Osteocyte (in vitro differentiated cells): ENCODE data around the gene MGRN1. TPM values are rescaled to one million over a fixed set of nuclear protein-coding genes. Genes with fewer than 3 reads are reported as not detected.

Source experiments
- DNase-seq: peaks from one replicate; pipeline ENCODE4 v3.0.0; 2021; ENCODE audit warnings: mixed read lengths; ENCODE audit not compliant: unreplicated experiment; ENCODE audit errors: extremely low spot score
- H3K27ac Mint-ChIP-seq: one replicate; pipeline ENCODE4 v1.8.0; 2021; ENCODE audit warnings: mild to moderate bottlenecking, mixed read lengths; ENCODE audit not compliant: unreplicated experiment
- H3K27me3 Mint-ChIP-seq: one replicate; pipeline ENCODE4 v1.8.0; 2021; ENCODE audit warnings: mixed read lengths; ENCODE audit not compliant: unreplicated experiment
- H3K36me3 Mint-ChIP-seq: one replicate; pipeline ENCODE4 v1.8.0; 2021; ENCODE audit warnings: mixed read lengths; ENCODE audit not compliant: unreplicated experiment
- H3K4me1 Mint-ChIP-seq: one replicate; pipeline ENCODE4 v1.8.0; 2021; ENCODE audit warnings: mixed read lengths; ENCODE audit not compliant: unreplicated experiment
- H3K4me3 Mint-ChIP-seq: one replicate; pipeline ENCODE4 v1.8.0; 2021; ENCODE audit warnings: mild to moderate bottlenecking, moderate library complexity, mixed read lengths; ENCODE audit not compliant: unreplicated experiment
- H3K9me3 Mint-ChIP-seq: one replicate; pipeline ENCODE4 v1.8.0; 2021; ENCODE audit warnings: mixed read lengths; ENCODE audit not compliant: unreplicated experiment
- CTCF ChIP-seq: fragments of 200-600 bp; sonication (generic); IDR thresholded peaks from 2 replicates; pipeline ENCODE4 v1.5.0; 2021; ENCODE audit warnings: antibody characterized with exemption, mild to moderate bottlenecking, moderate library complexity
- total RNA-seq: library from RNA; stranded (reverse); gene quantifications from 2 replicates; pipeline ENCODE4 v1.2.1, GENCODE V29; 2021

The MGRN1 gene
- total RNA-seq, 1 donor from 2014 or later = 94.6 TPM

- Mint-ChIP-seq H3K4me1 (peaks cover 10% of the 10 kb centered on the region), H3K27me3 (no peaks in the 10 kb centered on the region), H3K36me3 (peaks cover 16% of the 10 kb centered on the region), H3K9me3 (no peaks in the 10 kb centered on the region), H3K4me3 (no peak overlapping the region), H3K27ac (no peak overlapping the region)
- DNase-seq = no peak
- no peak for TF ChIP-seq CTCF
Measured at GRCh38 chr16:4667203-4667963, 42.8 kb downstream of the MGRN1 start.

- peaks cover 16% of the 10 kb centered on the region for H3K36me3 Mint-ChIP-seq
- TF ChIP-seq CTCF = no peak
- H3K27ac Mint-ChIP-seq = no peak overlapping the region
- no peak overlapping the region for H3K4me3 Mint-ChIP-seq
- no peaks in the 10 kb centered on the region for H3K9me3 Mint-ChIP-seq
- no peak for DNase-seq
- H3K27me3 Mint-ChIP-seq = no peaks in the 10 kb centered on the region
- H3K4me1 Mint-ChIP-seq = peaks cover 9% of the 10 kb centered on the region
Measured at GRCh38 chr16:4668313-4668960, 43.8 kb downstream of the MGRN1 start.

- Mint-ChIP-seq H3K4me3 (no peak overlapping the region), H3K27me3 (no peaks in the 10 kb centered on the region), H3K27ac (no peak overlapping the region), H3K9me3 (no peaks in the 10 kb centered on the region), H3K36me3 (peaks cover 15% of the 10 kb centered on the region), H3K4me1 (no peaks in the 10 kb centered on the region)
- TF ChIP-seq CTCF = no peak
- no peak for DNase-seq
Measured at GRCh38 chr16:4673387-4674046, 48.9 kb downstream of the MGRN1 start.

- Mint-ChIP-seq H3K4me3 (no peak overlapping the region), H3K9me3 (no peaks in the 10 kb centered on the region)
- DNase-seq = no peak
Measured at GRCh38 chr16:4674926-4675530, 50.4 kb downstream of the MGRN1 start.

More at GRCh38 chr16:4674926-4675530, 50.4 kb downstream of the MGRN1 start:
- H3K36me3 Mint-ChIP-seq = peaks cover 12% of the 10 kb centered on the region
- TF ChIP-seq CTCF = no peak
- no peak overlapping the region for H3K27ac Mint-ChIP-seq
- H3K27me3 Mint-ChIP-seq = no peaks in the 10 kb centered on the region
- H3K4me1 Mint-ChIP-seq = no peaks in the 10 kb centered on the region
